Epithelial cell of prostate (primary cell): ENCODE measurements around the gene SHB.

Experiments used
- DNase-seq: peaks from one replicate; pipeline ENCODE4 v3.0.0-alpha.2; 2011; ENCODE audit warnings: low read depth, low spot score
- H3K27ac ChIP-seq: fragments of 450-650 bp; 2 replicates; pipeline ENCODE4 v1.5.1; 2017; ENCODE audit warnings: mild to moderate bottlenecking

The SHB gene

DNA sequence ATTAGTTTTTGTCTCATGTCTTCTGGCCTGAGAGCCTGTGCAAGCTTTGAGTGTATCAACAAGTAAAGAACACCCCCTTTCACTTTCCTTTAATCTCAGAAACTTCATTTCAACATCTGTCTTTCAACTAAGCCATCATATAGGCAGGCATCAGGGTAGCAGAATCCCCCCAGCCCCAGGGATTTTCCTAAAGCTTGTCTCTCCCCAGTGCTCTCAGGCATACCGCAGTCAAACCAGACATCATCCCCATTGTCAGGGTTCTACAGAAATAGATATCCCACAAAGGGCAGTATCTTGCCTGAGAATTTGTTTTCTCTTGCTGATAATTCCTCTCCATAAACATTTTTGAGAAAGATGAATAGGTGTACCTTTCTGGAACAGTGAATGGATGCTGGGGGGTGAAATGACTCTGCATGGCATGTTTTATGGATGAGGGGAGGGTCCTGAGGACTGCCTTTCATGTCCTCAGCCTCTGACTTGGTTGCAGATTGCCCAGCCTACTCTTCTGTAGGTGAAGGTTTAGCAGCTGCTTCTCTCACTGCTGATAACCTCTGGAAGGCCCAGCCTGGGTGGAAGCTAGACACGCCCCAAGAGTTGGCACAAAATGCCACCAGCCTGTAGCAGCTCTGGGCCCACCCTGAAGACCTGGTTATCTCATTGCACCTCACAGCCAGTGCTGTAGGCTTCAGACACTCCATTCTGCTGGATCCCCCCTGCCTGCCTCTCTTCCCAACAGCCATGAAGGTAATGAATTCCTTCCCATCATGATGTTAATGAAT, 20.5 kb upstream of the SHB start:
- no peak overlapping the region for H3K27ac ChIP-seq
- no peak for DNase-seq

DNA sequence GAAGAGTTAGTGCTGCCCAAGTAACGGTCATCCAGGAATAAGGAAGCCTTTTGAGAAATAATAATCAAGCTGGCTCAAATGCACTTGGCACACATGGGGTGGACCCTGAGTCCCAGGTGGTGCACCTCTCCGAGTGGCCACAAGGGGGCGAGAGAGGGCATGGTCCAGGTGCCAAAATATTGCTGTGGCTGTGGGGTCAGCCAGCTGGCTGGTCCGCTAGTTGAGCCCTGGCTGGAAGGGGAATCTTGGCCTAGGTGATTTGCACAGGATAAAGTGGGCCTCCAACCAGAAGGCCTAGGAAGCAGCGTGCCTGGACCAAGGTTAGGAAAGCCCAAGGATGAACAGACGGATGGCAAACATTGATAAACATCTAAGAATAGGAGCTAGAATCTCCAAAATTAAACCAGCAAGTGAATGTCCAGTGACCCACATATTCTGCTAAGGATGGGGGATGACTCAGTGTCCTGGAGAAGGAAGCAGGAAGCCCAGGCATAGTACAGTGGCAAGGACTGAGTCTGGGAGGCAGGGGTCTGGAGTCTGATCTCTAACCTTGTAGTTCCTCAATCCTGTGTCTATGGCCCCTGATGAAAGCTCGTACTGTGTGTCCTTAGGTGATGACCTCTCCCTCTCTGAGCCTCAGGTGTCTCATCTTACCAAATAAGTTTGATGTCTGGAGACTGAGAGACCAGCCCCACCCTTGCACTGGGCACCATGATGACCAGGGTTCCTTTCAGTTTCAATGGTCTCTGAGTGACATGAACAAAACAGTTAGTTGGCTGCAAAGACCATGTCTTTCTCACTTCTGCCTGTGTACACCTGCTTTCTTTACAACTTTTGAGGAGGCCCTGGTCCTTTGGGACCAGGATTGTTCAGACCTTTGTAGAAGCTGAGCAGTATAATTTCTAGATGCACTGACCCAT, 19.2 kb upstream of the SHB start:
- no peak overlapping the region for H3K27ac ChIP-seq
- no peak for DNase-seq

DNA sequence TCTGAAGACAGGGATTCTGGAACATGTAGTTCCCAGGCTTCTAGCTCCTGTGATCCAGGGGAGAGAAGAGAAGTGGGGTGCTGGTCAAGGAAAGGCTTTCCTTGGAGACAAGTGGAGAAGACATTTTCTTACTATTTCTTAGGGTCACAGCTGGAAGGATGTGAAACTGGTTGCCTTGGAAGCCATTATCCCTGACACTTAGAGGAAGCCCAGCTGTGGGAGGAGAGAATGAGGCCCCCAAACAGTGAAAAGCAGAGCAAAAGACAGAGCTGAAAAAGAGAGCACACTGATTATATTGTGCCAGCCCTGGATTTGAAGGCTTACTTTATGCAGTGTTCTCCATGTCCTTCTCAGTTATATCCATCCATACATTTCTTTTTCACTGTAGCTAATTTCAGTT, 17.5 kb upstream of the SHB start:
- H3K27ac ChIP-seq = no peak overlapping the region
- DNase-seq = no peak

- no peak overlapping the region for H3K27ac ChIP-seq
- no peak for DNase-seq
Observed at GRCh38 chr9:38085308-38085707, 16.3 kb upstream of the SHB start.

GRCh38 chr9:38084556-38084880, 15.5 kb upstream of the SHB start:
- DNase-seq = no peak
- H3K27ac ChIP-seq = no peak overlapping the region

DNA sequence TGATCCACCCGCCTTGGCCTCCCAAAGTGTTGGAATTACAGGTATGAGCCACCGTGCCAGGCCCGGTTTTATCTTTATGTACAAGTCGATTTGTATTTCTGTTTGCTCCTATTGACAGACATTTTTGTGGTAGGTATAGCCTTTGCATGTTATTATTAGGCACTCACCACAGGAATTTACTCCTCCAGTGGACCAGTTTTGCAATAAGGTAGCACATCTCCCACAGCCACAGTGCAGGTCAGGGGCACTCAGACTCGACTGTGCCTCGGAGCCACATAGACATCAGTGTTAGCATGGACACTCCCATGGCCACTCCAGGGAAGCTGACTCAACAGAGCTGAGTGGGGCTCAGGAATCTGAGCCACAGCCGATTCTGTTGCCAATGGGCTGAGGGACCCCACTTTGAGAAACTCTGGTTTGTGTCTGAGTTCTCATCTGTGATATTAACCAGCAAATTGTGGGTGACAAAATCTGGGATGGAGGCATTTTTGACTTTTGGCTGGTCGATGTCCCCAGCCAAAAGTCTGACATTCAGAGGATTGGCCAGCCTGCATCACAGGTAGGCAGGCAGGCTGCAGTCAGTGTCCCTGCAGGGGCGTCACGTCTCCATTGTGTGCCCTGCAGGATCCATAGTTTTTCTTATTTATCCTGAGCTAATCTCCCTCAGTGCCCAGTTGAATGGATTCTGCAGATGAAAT, 15.0 kb upstream of the SHB start:
- no peak for DNase-seq
- no peak overlapping the region for H3K27ac ChIP-seq

DNA sequence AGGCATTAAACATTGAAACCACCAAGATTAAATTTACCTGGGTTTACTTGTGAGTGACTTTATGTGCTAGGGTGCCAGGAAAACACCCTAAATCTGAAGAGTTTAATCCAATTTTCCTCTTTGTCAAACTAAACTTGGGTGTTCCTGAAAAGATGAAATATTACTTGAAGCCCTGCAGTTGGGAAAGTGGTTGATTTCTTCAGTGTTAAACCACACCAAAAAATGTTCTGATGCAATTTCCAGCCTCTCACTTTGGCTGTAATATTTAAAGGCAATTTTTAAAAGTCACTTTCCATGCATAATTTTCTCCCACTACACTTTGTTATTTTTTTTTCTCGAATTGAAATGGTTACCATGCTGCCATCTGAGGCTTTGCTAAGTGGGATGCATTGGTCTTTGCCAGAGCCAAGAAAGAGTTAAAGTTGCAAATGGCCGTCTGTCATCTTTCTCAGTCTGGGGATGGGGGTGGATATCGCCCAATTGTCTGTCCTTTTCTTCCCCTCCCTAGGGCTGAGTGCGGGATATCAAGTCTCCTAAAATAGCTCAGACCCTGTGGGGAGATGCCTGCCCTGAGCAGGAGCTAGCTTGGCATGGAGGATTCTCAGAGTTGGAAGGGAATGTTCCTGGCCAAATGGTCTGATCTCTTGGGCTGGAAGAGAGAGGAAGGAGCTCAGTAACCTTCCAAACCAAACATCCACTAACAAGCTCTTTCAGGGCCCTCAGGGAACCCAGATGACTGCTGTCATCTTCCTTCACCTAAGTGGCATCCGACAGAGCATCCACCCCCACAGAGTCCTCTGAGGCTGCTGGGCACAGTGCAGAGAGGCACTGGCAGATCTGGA, 13.6 kb upstream of the SHB start:
- DNase-seq = no peak
- no peak overlapping the region for H3K27ac ChIP-seq

DNA sequence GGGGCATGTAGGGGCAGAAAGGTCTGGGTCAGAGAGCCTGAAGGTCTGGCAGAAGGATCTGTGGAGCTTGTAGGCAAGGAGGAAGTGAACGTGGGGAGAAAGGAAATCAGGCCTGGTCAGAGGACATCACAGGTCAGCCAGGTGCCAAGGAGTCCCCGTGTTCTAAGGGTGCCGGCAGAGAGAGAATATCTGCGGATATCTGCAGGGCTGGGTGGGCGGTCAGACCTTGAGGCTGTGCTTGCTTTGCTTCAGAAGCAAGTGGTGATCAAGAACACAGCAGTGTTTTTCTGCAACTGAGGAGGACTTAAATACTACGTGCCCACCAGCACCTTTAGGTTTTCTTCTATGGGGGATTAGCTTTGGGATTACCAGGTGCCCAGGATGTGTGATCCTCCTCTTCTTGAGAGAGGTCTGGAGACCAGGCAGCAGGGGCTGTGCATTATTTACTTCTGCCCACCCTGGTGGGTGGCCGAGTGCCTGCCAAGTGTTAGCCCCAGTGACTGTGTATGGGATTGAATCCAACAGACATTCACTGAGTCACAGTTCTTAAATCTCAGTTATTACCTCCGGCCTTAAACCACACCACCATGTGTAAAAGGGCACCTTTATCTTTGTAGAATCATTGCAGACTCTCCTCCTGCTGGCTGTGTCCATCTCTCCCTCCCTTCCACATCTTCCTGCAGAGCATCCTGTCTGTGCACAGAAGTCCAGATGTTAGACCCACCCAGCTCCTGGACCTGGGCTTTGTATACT, 12.5 kb upstream of the SHB start:
- H3K27ac ChIP-seq = no peak overlapping the region
- no peak for DNase-seq

DNA sequence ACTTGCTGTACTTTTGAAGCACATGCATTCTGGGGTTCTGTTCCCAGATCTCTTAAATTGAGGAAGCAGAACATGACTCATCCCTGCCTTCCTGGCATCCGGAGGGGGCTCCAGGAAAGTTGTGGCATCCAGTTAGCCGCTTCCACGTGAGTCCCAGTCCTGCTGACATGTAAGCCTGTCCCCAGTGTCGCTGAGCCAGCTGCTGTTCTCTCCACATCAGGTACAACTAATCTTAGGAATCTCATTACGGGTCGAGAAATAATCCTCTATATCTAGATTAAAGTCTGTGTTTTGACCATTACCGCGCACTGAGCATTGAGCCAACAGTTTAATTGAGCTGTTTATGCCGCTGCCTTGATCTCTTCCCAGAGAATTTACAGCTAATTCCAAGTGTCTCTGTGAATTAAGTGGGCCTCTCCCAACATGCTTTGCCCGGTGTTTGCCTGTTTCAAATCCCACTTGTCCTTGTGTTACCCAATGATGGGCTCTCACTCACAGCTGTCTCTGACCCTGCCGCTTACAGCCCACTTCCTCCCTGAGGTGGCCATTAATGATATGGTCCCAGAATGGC, 10.5 kb upstream of the SHB start:
- no peak for DNase-seq
- H3K27ac ChIP-seq = no peak overlapping the region

- H3K27ac ChIP-seq = no peak overlapping the region
- no peak for DNase-seq
Observed at GRCh38 chr9:38075272-38075671, 6.2 kb upstream of the SHB start.

DNA sequence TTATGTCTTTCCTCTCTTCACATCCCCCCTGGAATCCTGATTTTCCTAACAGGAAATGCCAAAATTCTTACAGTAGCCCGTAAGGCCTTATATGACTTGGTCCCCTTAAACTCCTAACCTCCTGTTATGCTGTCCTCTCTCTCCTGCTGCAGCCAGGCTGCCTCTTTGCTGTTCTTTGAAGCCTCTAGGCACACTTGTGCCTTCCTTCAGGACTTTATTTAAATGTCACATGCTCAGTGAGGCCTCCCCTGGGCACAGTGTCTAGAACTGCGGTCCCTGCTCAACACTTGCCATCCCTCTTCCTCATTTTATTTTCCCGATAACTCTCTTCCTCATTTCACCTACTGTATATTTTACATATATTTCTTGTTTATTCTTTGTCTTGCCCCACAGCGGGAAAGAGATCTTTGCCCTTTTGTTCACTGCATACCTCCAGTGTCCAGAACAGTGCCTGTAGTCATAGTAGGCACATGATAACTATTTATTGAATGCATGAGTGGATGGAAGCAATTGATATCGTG, 5.5 kb upstream of the SHB start:
- H3K27ac ChIP-seq = peak overlapping the region; percentile 6

DNA sequence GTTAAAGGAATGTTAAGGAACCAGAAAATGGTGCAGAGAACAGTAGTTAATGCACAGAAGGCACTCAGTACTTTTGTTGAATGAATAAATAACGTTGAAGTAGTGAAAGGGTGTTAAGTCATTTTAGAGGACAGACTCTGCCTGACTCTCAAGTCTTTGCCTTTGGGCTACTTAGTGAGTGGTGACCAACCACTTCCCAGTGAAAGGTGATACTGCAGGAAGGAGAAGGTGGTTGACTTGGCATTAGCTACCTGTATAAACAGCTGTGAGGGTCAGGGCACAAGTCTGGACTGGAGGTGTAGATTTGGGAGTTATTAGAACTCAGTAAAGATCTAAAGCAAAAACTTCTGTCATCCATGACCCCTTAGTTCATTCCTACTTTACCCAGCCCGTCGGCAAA, 4.9 kb upstream of the SHB start:
- no peak for DNase-seq
- H3K27ac ChIP-seq = peak overlapping the region; percentile 6

More for the DNA sequence above, 5.5 kb upstream of the SHB start:
- no peak for DNase-seq

GRCh38 chr9:38071470-38072134, 2.6 kb upstream of the SHB start:
- no peak overlapping the region for H3K27ac ChIP-seq
- no peak for DNase-seq

DNA sequence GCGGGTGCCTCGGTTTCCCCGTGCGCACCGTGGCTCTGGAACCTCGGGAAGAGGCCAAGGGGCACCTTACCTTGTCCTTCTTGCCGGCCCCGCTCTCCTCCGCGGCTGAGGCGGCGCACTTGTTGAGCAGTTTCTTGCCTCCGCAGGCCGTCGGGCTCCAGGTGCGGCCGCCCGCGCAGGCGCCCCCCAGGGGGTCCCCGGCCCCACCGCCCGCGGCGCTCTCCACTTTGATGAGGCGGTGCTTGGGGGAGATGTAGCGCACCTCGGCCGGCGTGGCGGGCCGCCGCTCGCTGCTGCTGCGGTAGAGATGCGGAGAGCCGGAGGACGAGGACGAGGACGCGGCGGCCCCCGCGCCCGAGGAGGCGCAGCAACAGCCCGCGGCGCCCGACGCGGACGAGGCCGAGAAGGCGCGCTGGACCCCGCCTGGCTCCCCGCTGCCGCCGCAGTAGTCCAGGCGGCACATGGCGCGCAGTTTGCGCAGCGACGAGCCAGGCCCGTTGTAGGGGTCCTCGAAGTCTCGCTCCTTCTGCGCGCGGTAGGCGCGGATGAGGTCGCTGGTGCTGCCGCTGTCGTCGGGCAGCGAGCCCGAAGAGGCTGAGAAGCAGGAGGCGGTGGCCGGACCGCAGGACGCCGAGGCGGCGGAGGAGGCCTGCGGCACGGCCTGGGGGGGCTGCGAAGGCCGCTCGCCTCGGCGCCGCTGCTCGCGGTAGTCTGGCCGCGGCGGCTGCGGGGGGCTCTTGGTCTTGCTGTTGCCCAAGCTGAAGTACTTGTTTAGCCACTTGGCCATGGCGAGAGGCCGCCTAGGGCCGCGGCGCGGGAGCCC, 957 bp downstream of the SHB start:
- DNase-seq = no peak
- H3K27ac ChIP-seq = peak overlapping the region; percentile 83

GRCh38 chr9:38066914-38067858, 1.8 kb downstream of the SHB start:
- no peak for DNase-seq
- H3K27ac ChIP-seq = peak overlapping the region; percentile 83

DNA sequence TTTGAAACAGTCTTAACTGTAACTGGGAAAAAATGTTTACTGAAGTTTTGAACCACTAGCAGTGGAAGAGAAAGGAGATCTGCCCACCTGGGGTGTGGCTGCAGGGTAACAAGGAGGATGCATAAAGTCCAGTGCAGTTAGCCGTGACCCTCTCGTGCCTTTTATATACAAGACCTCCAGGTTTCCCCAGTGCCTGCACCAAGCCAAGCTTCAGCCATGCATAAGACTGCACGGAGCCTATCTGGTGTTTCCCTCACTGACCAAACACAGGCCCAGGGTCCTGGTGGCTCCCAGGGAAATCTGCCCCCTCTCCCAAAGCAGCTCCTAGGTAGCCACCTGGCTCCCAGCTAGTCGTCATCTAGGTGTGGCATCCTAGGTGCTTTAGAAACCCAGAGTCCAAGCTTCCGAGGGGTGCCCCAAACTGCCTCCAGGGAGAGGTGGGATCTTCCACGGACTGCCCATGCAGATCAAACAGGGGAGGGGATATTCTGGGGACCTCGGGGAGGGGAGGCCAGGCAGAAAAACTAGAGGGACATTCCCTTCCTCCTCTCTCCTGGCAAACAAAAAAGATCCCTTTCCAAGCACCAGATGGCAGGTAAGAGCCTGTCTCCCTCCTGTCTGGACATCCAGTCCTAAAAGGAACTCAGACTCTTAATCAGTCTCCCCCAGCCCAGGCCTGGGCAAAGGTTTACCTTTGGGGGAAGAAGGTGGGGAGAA, 2.7 kb downstream of the SHB start:
- peak overlapping the region; percentile 83 for H3K27ac ChIP-seq
- no peak for DNase-seq
